Amniotic stem cell (primary cell): ENCODE data around the gene TRPM1.

ENCODE experiments used
- DNase-seq: peaks from one replicate; lab custom pipeline; 2025; lab: John Stamatoyannopoulos, UW

Gene TRPM1

GRCh38 chr15:31016446-31016915 is 85.0 kb downstream of the TRPM1 start:
- DNase-seq, result no peak

DNA sequence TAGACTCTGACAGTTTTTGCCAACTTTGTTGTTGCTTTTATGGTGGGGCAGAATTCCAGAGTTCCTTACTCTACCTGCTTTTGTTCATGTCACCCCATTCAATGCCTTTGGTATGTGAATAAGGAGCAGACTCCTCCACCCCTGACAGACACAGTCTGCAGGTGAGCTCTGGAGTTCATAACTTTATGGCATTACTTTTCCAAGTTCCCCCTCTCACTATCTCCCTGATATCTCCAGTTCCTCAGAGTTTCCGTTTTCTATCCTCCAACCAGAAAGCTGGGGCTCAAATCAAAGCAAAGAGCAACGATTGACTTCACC is 87.0 kb downstream of the TRPM1 start:
- DNase-seq, result no peak

GRCh38 chr15:31013863-31014607 is 87.5 kb downstream of the TRPM1 start:
- no peak for DNase-seq

GRCh38 chr15:31012455-31012854 is 89.1 kb downstream of the TRPM1 start:
- no peak for DNase-seq

DNA sequence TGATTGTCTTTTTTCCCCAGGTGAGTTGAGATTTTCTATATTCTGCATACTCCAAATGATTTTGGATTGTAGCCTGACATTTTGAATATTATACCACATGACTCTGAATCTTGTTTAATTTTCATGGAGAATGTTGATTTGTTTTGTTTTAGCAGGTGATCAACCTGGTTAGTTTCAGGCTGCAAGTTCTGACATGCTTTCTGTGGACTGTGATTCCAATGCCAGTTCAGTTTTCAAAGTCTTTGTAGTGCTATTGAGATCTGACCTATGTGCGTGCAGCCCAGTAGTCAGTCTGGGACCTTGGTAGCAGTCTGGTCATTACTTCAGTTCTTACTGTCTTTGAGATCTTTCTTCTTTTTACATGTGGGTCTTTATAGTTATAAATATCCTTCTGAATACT is 91.5 kb downstream of the TRPM1 start:
- DNase-seq, result no peak

DNA sequence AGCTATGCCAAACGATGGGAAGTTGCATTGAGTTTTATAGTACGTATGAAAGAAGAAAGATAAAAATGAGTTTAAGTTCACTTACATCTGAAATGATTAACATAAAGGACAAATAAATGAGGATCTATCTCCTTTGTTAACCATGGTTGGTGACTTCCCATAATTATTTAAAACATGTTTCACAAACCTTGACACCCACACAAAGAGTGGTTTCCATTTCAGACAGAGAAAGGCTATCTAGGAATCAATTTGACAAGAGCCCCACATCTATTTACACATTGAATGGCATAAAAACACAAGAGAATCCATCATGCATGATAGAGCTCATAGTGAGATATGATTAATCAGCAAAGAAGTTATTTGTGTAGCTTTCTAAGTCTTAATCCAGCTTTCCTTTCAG is 95.9 kb downstream of the TRPM1 start:
- no peak for DNase-seq

DNA sequence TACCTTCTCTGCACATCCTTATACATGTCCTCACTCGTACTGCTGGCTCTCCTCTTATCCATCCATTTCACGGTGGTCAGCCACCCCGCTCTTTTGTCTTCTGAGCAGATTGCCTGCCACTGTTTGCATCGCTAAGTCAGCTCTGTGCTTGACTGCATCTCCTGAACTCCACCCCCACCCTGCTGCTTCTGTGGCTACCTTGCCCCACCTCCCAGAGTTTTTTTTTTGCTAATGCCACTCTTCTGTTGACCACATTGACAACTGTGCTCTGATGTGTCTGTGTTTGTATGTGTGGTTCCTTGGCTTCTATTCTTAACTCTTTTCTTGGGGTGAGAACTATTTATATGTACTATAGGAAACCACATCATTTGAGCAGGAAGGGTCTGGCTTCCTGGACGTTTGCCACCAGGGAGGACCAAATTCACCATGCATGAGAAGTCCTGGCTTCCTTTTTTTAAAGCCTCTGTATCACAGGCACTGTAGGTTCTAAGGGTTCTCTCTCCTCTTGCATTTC is 97.2 kb downstream of the TRPM1 start:
- DNase-seq, result no peak

GRCh38 chr15:31001702-31002101 is 99.8 kb downstream of the TRPM1 start:
- DNase-seq, result no peak

- DNase-seq, result no peak
These were observed 101.8 kb downstream of the TRPM1 start for GRCh38 chr15:30999729-31000128.

- no peak for DNase-seq
These were observed 104.3 kb downstream of the TRPM1 start for GRCh38 chr15:30997270-30997669.

DNA sequence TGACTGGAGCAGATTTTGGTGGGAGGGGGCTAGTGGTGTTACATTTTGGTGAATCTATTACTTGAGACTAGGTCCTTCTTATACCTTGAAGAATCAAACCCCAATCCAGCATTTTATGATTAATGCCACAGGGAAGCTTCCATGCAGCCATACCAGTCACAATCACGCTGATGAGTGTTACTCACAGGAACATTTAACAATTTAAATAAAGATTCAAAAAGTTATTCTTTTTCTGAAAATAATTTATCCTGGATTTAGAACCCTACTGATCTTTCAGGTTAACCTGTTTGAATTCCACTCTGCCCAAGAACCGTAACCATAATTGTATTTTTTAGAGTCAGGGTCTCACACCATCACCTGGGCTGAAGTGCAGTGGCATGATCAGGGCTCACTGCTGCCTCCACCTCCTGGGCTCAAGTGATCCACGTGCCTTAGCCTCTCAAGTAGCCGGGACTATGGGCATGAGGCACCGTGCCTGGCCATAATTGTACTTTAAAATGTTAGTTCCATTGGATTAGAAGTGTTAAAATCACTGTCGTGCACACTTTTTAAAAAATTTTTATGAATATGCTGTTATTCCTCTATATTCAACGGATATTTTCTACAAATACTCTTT is 109.2 kb downstream of the TRPM1 start:
- no peak for DNase-seq

- DNase-seq, result no peak
These were observed 110.0 kb downstream of the TRPM1 start, which contains the start of gene MTMR10 for GRCh38 chr15:30991255-30992235. MTMR10 (minus strand) TSS chr15:30991628; CDS start chr15:30991506, 122 bp downstream.

DNA sequence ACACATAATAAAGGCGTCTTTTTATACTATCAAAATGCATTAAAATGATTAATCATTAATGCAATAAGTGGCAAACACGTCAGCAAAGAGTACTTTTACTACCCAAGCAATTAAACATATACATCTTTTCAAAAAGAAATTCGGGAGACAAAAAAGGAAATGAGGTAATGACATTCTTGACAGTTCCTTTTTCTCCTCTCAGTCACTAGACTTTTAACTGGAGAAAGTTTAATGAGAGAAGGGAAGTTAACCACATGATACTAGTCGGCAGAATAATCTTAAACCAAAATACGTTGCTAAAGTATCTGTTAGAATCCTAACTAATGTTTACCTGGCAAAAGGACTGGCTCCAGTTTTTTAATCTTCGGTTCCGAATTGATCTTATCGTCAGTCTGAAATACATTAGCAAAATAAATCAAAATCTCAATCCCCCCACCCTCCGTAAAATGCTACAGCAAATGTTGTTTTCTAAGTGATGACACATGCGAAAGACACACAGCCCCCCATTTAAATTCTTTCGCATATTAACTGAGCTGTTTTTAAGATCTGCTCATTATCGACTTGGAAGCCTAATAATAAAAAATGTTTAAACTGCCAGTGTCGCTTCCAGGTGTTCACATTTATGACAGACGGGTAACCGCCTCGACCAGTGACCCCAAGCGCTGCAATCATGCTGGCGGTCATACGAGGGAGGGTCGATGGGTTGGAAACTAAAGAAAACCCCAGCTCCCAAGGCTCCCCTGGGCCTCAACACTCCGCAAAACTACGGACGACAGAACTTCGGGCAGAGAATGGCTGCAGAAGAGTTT is 110.9 kb downstream of the TRPM1 start:
- no peak for DNase-seq

GRCh38 chr15:30990036-30990435 is 111.5 kb downstream of the TRPM1 start:
- DNase-seq, result no peak

DNA sequence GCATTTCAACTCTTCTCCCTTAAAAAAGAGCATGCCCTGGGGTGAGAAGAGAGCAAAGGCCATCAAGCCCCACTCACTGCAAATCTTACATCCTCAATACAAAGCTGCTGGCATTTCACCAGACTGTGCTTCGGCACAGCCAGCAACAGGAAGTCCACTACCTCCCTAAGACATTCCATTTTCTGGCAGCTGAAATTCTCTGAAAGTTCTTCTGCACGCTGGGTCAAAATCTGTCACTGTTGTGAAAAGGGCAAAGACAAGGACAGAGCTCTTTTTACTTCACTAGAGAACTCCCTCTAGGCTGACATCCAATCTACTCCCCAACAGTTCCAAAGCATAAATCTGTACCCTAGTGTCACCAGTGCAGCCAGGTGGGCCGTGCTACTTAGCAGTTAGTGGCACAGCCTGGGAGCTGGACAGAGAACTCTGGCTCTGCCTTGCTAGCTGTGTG is 116.4 kb downstream of the TRPM1 start:
- DNase-seq, result no peak

- DNase-seq, result no peak
These were observed 117.0 kb downstream of the TRPM1 start for GRCh38 chr15:30984542-30984941.

- no peak for DNase-seq
These were observed 117.4 kb downstream of the TRPM1 start for GRCh38 chr15:30984118-30984517.

- no peak for DNase-seq
These were observed 122.1 kb downstream of the TRPM1 start for GRCh38 chr15:30979457-30979856.

DNA sequence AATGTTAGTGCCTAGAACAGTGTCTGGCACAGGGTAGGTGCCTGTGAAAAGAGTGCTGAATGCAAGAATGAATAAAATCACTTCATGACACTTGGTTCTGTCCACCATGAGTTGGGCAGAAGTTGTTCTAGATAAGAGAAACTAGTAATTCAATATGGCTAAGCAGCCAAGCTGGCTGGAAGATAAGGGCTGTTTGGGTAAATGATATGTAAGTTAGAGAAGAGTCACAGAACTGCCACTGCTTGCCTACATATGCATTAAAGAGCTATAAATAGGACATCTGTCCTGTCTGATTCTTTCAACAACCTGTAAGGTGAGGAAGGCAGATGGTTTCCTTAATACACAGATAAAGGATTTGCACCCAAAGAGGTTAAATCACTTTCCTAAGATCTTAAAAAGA is 123.2 kb downstream of the TRPM1 start:
- no peak for DNase-seq

- DNase-seq, result no peak
These were observed 127.4 kb downstream of the TRPM1 start for GRCh38 chr15:30974112-30974511.

DNA sequence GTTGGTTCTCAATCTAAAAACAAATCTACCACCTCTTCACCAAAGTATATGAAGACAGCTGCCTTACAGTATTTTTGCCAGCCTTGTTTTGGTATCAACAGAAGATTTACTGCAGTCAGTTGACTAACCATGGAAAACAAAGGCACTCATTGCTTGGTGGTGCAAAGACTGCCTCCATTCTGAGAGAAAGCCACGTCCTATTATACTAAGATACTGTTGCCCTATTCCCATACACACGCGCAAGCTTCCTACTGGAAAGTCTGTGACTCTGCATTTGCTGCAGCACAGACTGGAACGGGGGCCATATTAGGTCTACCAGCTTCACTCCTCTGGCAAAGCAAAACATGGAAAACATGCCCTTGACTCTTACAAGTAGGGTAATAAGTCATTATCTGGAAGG is 128.1 kb downstream of the TRPM1 start:
- DNase-seq, result no peak
